BJ (cell line): ENCODE measurements around the gene KIAA1671. TPM values are rescaled to one million over a fixed set of nuclear protein-coding genes. Genes with fewer than 3 reads are reported as not detected.

ENCODE experiments used
- CTCF ChIA-PET: fragments of 350-600 bp; formaldehyde crosslinking; extraction: SDS; loops from one replicate; lab custom pipeline; 2021; ENCODE audit warnings: antibody characterized with exemption, inconsistent platforms; lab: Yijun Ruan, JAX
- POLR2A ChIA-PET: fragments of 300-600 bp; sonication (Branson Sonifier 250); formaldehyde crosslinking; extraction: SDS; loops from one replicate; lab custom pipeline; 2021; ENCODE audit warnings: antibody characterized with exemption; lab: Charles Lee
- DNase-seq: peaks from one replicate; pipeline ENCODE4 v3.0.0-alpha.2; 2011; ENCODE audit warnings: low read depth
- H3K27me3 ChIP-seq: 2 replicates; pipeline ENCODE4 v1.6.0; 2011; ENCODE audit warnings: low read length; ENCODE audit not compliant: control insufficient read depth, insufficient read depth
- H3K36me3 ChIP-seq: 2 replicates; pipeline ENCODE4 v1.5.1; 2011; ENCODE audit warnings: low read length; ENCODE audit not compliant: control insufficient read depth, insufficient read depth
- H3K4me3 ChIP-seq: 2 replicates; pipeline ENCODE4 v1.5.1; 2011; ENCODE audit warnings: low read depth, mild to moderate bottlenecking, control low read depth, low read length
- polyA plus RNA-seq: library from polyadenylated mRNA; depleted of rRNA; stranded (reverse); fragments of >200 nt; gene quantifications from 2 replicates; pipeline ENCODE4 v1.2.3, GENCODE V29; 2011
- TF ChIP-seq, protein P1 (sequence below): IDR thresholded peaks from 2 replicates; pipeline ENCODE4 v1.5.1; 2011; ENCODE audit warnings: low read depth, mild to moderate bottlenecking, control low read depth, inconsistent platforms, low read length, moderate library complexity; ENCODE audit not compliant: insufficient read depth

The KIAA1671 gene
- polyA plus RNA-seq, 1 experiment = 0.11 TPM

DNA sequence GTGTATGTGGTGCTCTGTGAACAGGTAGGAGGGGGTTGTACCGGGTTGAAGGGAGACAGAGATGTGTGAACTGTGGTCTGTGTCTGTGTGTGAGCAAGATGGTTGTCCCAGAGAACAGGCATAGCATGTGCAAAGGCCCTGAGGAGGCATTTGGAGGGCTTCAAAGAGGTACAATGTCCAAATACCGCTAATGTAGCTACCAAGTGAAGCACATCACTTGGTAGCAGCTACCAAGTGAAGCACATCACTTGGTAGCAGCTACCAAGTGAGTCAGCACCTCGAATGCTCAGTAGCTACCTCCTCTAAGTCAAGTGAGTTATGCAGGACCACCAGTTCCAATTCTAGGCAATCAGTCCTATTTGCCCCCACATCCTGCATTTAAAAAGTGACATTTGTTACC, 72.4 kb downstream of the KIAA1671 start:
- CTCF ChIA-PET = no interaction called here

DNA sequence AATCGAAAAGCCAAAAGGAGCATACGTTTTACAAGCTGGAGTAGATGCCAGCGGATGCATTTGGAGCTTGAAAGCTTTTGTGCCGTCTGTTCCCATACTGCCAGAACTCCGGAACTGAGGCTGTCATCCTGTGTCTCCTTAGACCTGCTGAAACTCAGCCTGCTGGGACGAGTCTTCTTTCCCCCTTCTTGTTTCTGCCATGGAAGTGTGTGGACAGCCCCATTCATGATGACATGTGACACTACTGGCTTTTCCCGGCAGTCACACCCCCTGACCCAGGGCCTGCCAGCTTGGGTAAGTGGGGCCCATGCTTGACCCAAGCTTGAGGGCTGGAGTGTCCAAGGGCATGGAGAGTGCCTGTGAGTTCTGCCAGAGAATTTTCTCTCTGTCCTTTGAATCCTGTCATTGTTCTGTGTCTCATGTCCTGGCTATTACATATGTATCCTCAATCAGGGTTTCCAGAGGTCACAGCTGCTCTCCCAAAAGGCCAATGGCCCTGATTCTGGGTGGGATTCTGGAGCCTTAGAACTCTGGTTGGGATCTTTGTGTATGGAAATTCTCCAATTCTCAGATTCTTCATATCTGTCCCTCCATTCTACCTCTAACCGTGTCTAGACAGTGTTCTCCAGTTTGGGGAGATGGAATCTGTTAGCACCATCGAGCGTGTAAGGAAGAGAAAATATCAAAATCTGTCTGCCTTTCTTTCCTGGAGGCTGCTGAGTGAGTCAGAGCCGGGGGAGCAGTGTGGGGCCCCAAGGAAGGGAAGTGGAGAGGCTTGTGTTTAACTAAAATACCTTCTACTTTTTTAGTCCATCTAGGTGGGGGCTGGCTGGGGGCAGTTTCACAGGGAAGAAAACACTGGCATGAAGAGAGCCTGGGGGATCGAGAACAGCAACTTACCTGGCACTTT, 73.2 kb downstream of the KIAA1671 start:
- Histone ChIP-seq H3K4me3 (no peak overlapping the region), H3K27me3 (no peaks in the 10 kb centered on the region), H3K36me3 (no peaks in the 10 kb centered on the region)
- ChIA-PET POLR2A (no interaction called here), CTCF (interaction anchor here (0.6 kb wide), 1 partner anchor 72 kb away, joined by 3 read pairs; no protein-coding TSS in a partner anchor)
- DNase-seq = no peak
- TF ChIP-seq, protein P1, sequence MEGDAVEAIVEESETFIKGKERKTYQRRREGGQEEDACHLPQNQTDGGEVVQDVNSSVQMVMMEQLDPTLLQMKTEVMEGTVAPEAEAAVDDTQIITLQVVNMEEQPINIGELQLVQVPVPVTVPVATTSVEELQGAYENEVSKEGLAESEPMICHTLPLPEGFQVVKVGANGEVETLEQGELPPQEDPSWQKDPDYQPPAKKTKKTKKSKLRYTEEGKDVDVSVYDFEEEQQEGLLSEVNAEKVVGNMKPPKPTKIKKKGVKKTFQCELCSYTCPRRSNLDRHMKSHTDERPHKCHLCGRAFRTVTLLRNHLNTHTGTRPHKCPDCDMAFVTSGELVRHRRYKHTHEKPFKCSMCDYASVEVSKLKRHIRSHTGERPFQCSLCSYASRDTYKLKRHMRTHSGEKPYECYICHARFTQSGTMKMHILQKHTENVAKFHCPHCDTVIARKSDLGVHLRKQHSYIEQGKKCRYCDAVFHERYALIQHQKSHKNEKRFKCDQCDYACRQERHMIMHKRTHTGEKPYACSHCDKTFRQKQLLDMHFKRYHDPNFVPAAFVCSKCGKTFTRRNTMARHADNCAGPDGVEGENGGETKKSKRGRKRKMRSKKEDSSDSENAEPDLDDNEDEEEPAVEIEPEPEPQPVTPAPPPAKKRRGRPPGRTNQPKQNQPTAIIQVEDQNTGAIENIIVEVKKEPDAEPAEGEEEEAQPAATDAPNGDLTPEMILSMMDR = no peak

More for the DNA sequence above, 72.4 kb downstream of the KIAA1671 start:
- DNase-seq = no peak
- Histone ChIP-seq H3K4me3 (no peak overlapping the region), H3K36me3 (no peaks in the 10 kb centered on the region), H3K27me3 (no peaks in the 10 kb centered on the region)
- POLR2A ChIA-PET = no interaction called here
- TF ChIP-seq, protein P1 = no peak

GRCh38 chr22:25027043-25027906, 74.8 kb downstream of the KIAA1671 start:
- POLR2A ChIA-PET = no interaction called here
- CTCF ChIA-PET = interaction anchor here (0.9 kb wide), 1 partner anchor 21 kb away, joined by 3 read pairs; no protein-coding TSS in a partner anchor
- no peak for DNase-seq
- TF ChIP-seq, protein P1 = no peak
- Histone ChIP-seq H3K27me3 (no peaks in the 10 kb centered on the region), H3K4me3 (no peak overlapping the region), H3K36me3 (no peaks in the 10 kb centered on the region)

- TF ChIP-seq, protein P1 = peak; percentile 28; the same call in 1 of the 2 replicates
- Histone ChIP-seq H3K36me3 (no peaks in the 10 kb centered on the region), H3K4me3 (no peak overlapping the region), H3K27me3 (no peaks in the 10 kb centered on the region)
- CTCF ChIA-PET = interaction anchor here (0.9 kb wide), 1 partner anchor 21 kb away, joined by 3 read pairs; no protein-coding TSS in a partner anchor
- no peak for DNase-seq
- POLR2A ChIA-PET = no interaction called here
Measured at GRCh38 chr22:25027959-25028840, 75.7 kb downstream of the KIAA1671 start.
